GM23338 (cell line): Measurements from ENCODE around the gene IL6R. TPM values are rescaled to one million over a fixed set of nuclear protein-coding genes. Genes with fewer than 3 reads are reported as not detected.
A peak's percentile ranks its signal among the peaks of the same experiment; 100 is the strongest.

ENCODE experiments used
- ATAC-seq: fragments of 200-7000 bp; cut with Tn5 transposase; 3 replicates; pipeline ENCODE4 v1.9.1; 2020
- DNase-seq: peaks from one replicate; pipeline ENCODE4 v3.0.0-alpha.2; 2015; ENCODE audit warnings: low spot score
- H2AFZ ChIP-seq: fragments of 200-600 bp; sonication (generic); 2 replicates; pipeline ENCODE4 v1.8.0; 2016; ENCODE audit warnings: antibody characterized with exemption, mild to moderate bottlenecking, moderate library complexity
- H3F3A ChIP-seq: fragments of 200-600 bp; sonication (generic); replicated peaks from 2 replicates; pipeline ENCODE4 v1.8.0; 2017; ENCODE audit warnings: antibody characterized with exemption, mixed run types, low read depth
- H3K27ac ChIP-seq: fragments of 200-600 bp; sonication (generic); 2 replicates; pipeline ENCODE4 v1.6.1; 2016; ENCODE audit warnings: low read depth
- H3K27me3 ChIP-seq: fragments of 200-600 bp; sonication (generic); 2 replicates; pipeline ENCODE4 v1.8.0; 2016; ENCODE audit warnings: mild to moderate bottlenecking, mixed run types, moderate library complexity; ENCODE audit not compliant: insufficient read depth
- H3K36me3 ChIP-seq: fragments of 200-600 bp; sonication (generic); 2 replicates; pipeline ENCODE4 v1.8.0; 2016; ENCODE audit warnings: mild to moderate bottlenecking; ENCODE audit not compliant: insufficient read depth
- H3K4me1 ChIP-seq: fragments of 200-600 bp; sonication (generic); 2 replicates; pipeline ENCODE4 v1.8.0; 2016; ENCODE audit warnings: mild to moderate bottlenecking, moderate library complexity; ENCODE audit not compliant: insufficient read depth
- H3K4me2 ChIP-seq: fragments of 200-600 bp; sonication (generic); 2 replicates; pipeline ENCODE4 v1.7.1; 2017; ENCODE audit warnings: mixed run types
- H3K4me3 ChIP-seq: fragments of 200-600 bp; sonication (generic); 2 replicates; pipeline ENCODE4 v1.6.1; 2016; ENCODE audit warnings: mixed run types
- H3K79me2 ChIP-seq: fragments of 200-600 bp; sonication (generic); replicated peaks from 2 replicates; pipeline ENCODE4 v1.8.0; 2017; ENCODE audit warnings: mild to moderate bottlenecking; ENCODE audit not compliant: insufficient read depth
- H3K9me2 ChIP-seq: fragments of 200-600 bp; sonication (generic); 2 replicates; pipeline ENCODE4 v1.8.0; 2017; ENCODE audit not compliant: insufficient read depth
- H4K20me1 ChIP-seq: fragments of 200-600 bp; sonication (generic); replicated peaks from 2 replicates; pipeline ENCODE4 v1.8.0; 2017; ENCODE audit warnings: mild to moderate bottlenecking; ENCODE audit not compliant: insufficient read depth
- H3K27ac Mint-ChIP-seq: 2 replicates; pipeline ENCODE4 v1.8.0; 2020; ENCODE audit warnings: inconsistent platforms, mild to moderate bottlenecking, moderate library complexity, mixed read lengths
- H3K27me3 Mint-ChIP-seq: 3 replicates; pipeline ENCODE4 v1.8.0; 2022; ENCODE audit warnings: low read depth, mild to moderate bottlenecking, moderate library complexity, mixed read lengths, inconsistent platforms; ENCODE audit not compliant: insufficient read depth, poor library complexity
- H3K36me3 Mint-ChIP-seq: 3 replicates; pipeline ENCODE4 v1.8.0; 2021; ENCODE audit warnings: low read depth, mild to moderate bottlenecking, inconsistent platforms, moderate library complexity, mixed read lengths
- H3K4me1 Mint-ChIP-seq: 3 replicates; pipeline ENCODE4 v1.8.0; 2020; ENCODE audit warnings: mild to moderate bottlenecking, inconsistent platforms, mixed read lengths
- H3K4me3 Mint-ChIP-seq: 3 replicates; pipeline ENCODE4 v1.8.0; 2021; ENCODE audit warnings: moderate library complexity, mild to moderate bottlenecking, inconsistent platforms, mixed read lengths
- H3K9me3 Mint-ChIP-seq: 3 replicates; pipeline ENCODE4 v1.8.0; 2020; ENCODE audit warnings: moderate library complexity, mild to moderate bottlenecking, inconsistent platforms, mixed read lengths
- CREB1 ChIP-seq: fragments of 250-450 bp; sonication (Bioruptor Pico); IDR thresholded peaks from 2 replicates; pipeline ENCODE4 v1.5.0; 2020; ENCODE audit warnings: low read depth, mild to moderate bottlenecking, moderate library complexity
- CTCF ChIP-seq, 2 experiments: fragments of 200-600 bp in 1 of 2; sonication (generic) in 1 of 2; conservative IDR thresholded peaks; 2 replicates each; pipeline versions ENCODE4 v1.5.1 to v1.6.1; 2016 to 2017; ENCODE audit warnings: antibody characterized with exemption in 2 of 2, low read depth in 2 of 2, mild to moderate bottlenecking in 2 of 2, moderate library complexity in 1 of 2
- EZH2 ChIP-seq: fragments of 200-600 bp; sonication (generic); IDR thresholded peaks from one replicate; pipeline ENCODE4 v1.8.0; 2017; ENCODE audit warnings: antibody characterized with exemption, mild to moderate bottlenecking, low read depth; ENCODE audit not compliant: unreplicated experiment
- EZH2phosphoT487 ChIP-seq: fragments of 200-600 bp; sonication (generic); IDR thresholded peaks from one replicate; pipeline ENCODE4 v1.8.1; 2018; ENCODE audit warnings: antibody characterized with exemption; ENCODE audit not compliant: unreplicated experiment
- POLR2AphosphoS5 ChIP-seq: IDR thresholded peaks from 2 replicates; pipeline ENCODE4 v1.6.1; 2016; ENCODE audit warnings: antibody characterized with exemption, low read depth
- STAT1 ChIP-seq: IDR thresholded peaks from one replicate; pipeline ENCODE4 v1.6.1; 2016; ENCODE audit warnings: antibody characterized with exemption; ENCODE audit not compliant: unreplicated experiment
- ZNF114 ChIP-seq: fragments of 250-450 bp; sonication (Bioruptor Pico); IDR thresholded peaks from 2 replicates; pipeline ENCODE4 v1.5.0; 2020; ENCODE audit warnings: mild to moderate bottlenecking, moderate library complexity
- ZNF331 ChIP-seq: fragments of 250-450 bp; sonication (Bioruptor Pico); IDR thresholded peaks from 2 replicates; pipeline ENCODE4 v1.5.0; 2020; ENCODE audit warnings: low read depth, mild to moderate bottlenecking, moderate library complexity
- polyA plus RNA-seq: library from polyadenylated mRNA; unstranded; fragments of >200 nt; fragmentation: Nextera tagmentation; extraction: Ambion mirVana; gene quantifications from 2 replicates; pipeline ENCODE4 v1.2.1, GENCODE V29; 2016
- total RNA-seq: library from RNA; depleted of rRNA; stranded (reverse); fragments of >200 nt; shearing (Covaris generic); gene quantifications from 2 replicates; pipeline ENCODE4 v1.2.3, GENCODE V29; 2014

The IL6R gene
- total and polyA plus RNA-seq, 2 experiments from 2014 or later = 1.0 to 13.8 TPM

- TF ChIP-seq STAT1 (no peak), EZH2 (no peak), POLR2AphosphoS5 (no peak)
Observed at GRCh38 chr1:154422521-154422920, 17.4 kb downstream of the IL6R start (continued).

DNA sequence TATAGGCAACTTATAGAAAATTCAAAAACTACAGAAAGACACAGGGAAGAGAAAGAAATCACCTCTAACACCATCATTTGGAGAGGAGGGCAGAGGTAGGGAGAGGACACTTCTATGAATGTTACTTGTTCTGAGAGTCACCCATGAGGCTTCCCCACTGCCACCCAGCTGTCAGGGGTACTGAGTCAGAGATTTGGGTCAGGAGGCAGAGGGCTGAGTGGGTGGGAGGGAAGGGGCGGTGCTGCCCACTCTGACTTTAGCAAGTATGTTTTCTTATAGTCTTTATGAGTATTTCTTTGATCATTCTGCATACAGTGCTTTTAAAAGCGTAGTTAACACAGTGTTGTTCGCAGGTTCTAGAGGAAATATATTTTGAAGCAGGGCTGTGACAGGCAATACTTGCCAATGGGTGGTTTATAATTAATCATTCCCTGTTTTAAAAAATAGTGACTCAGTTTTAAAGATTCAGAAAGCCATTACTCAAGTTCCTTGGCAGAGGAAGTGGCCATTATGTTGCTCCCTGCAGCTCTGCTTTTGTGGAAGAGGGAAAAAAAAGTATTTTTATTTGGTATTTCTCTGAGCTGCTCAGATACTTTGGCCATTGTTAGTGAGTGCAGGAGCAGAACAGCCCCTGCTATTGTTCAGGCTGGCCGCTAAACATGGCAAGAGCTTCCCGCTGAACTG lies 18.3 kb downstream of the IL6R start:
- no peak overlapping the region for H3K4me3 Mint-ChIP-seq
- Histone ChIP-seq H3K79me2 (no peaks in the 10 kb centered on the region), H3K4me1 (no peaks in the 10 kb centered on the region; the same call in 1 of the 2 replicates), H3K9me2 (no peaks in the 10 kb centered on the region), H3F3A (no peaks in the 10 kb centered on the region), H4K20me1 (no peaks in the 10 kb centered on the region), H3K36me3 (no peaks in the 10 kb centered on the region), H3K4me2 (no peak overlapping the region), H3K27me3 (no peaks in the 10 kb centered on the region), H3K4me3 (no peak overlapping the region), H3K27ac (no peak overlapping the region), H2AFZ (no peak overlapping the region)
- no peaks in the 10 kb centered on the region; the same call in 2 of the 3 replicates for H3K9me3 Mint-ChIP-seq
- ATAC-seq (no peak; the same call in 2 of the 3 replicates), DNase-seq (no peak)
- TF ChIP-seq ZNF331 (CRISPR knock-in tag) = no peak
- TF ChIP-seq ZNF114 (CRISPR knock-in tag) = no peak
- no peak for TF ChIP-seq EZH2
- no peak for TF ChIP-seq CREB1 (CRISPR knock-in tag)
- TF ChIP-seq EZH2phosphoT487 = no peak
- TF ChIP-seq POLR2AphosphoS5 = no peak
- peak overlapping the region; percentile 81; the same call in 1 of the 2 replicates for H3K27ac Mint-ChIP-seq
- H3K4me1 Mint-ChIP-seq = peaks cover 27% of the 10 kb centered on the region
- H3K36me3 Mint-ChIP-seq = no peaks in the 10 kb centered on the region
- H3K27me3 Mint-ChIP-seq = peaks cover 9% of the 10 kb centered on the region

- H3K27me3 Mint-ChIP-seq = peaks cover 6% of the 10 kb centered on the region
- no peaks in the 10 kb centered on the region for H3K36me3 Mint-ChIP-seq
- Histone ChIP-seq H3K79me2 (no peaks in the 10 kb centered on the region), H3K27me3 (no peaks in the 10 kb centered on the region), H3K36me3 (no peaks in the 10 kb centered on the region), H3K4me3 (no peak overlapping the region), H3K4me1 (no peaks in the 10 kb centered on the region), H2AFZ (no peak overlapping the region), H3K9me2 (no peaks in the 10 kb centered on the region), H4K20me1 (no peaks in the 10 kb centered on the region), H3K27ac (no peak overlapping the region), H3F3A (no peaks in the 10 kb centered on the region), H3K4me2 (no peak overlapping the region)
- TF ChIP-seq CTCF (conservative IDR thresholded peaks at IDR 0.05; ENCODE audit: low read depth in 2 of 2) (no peak), EZH2 (no peak), CREB1 (CRISPR knock-in tag) (no peak), ZNF331 (CRISPR knock-in tag) (no peak)
- H3K27ac Mint-ChIP-seq = peak overlapping the region; percentile 81; the same call in 1 of the 2 replicates
- H3K9me3 Mint-ChIP-seq = no peaks in the 10 kb centered on the region; the same call in 2 of the 3 replicates
- no peak overlapping the region for H3K4me3 Mint-ChIP-seq
- ATAC-seq = no peak
- H3K4me1 Mint-ChIP-seq = peaks cover 21% of the 10 kb centered on the region
- no peak for DNase-seq
Observed at GRCh38 chr1:154423988-154424326, 18.8 kb downstream of the IL6R start.
